ENCODE results near the gene PTBP3.
A peak's percentile ranks its signal among the peaks of the same experiment; 100 is the strongest.

GRCh38 chr9:112332674-112332976 is 794 bp downstream of the PTBP3 start:
- TF ChIP-seq RCOR1 (IDR thresholded peaks at IDR 0.05; ENCODE audit: insufficient replicate concordance, low read length): no peak
- 0 out of 2 replicates have a peak, but pooled peaks have one; percentile 14 for TF ChIP-seq CTCF (conservative IDR thresholded peaks at IDR 0.05; ENCODE audit: low read depth, low read length)

All from IMR-90 (cell line).